ENCODE data around the gene ANGPTL2. TPM values are rescaled to one million over a fixed set of nuclear protein-coding genes. Genes with fewer than 3 reads are reported as not detected.
A peak's percentile ranks its signal among the peaks of the same experiment; 100 is the strongest.

ANGPTL2 gene
- total RNA-seq, 4 donors from 2014 or later: 29.5 to 57.0 (median 41.3) TPM

GRCh38 chr9:127118597-127119319 is 3.7 kb downstream of the ANGPTL2 start:
- Histone ChIP-seq H3K27ac (replicated peaks in 1 of 4) (peak overlapping the region in 1 of 4 donors; percentile 13), H3K9me3 (no peaks in the 10 kb centered on the region), H3K4me3 (no peak overlapping the region), H3K36me3 (peaks cover 0 to 12% (median 8%) of the 10 kb centered on the region in 4 donors), H3K4me1 (peaks cover 47 to 81% (median 71%) of the 10 kb centered on the region in 4 donors), H3K27me3 (no peaks in the 10 kb centered on the region)
- intact Hi-C loops (cut with DNase I): no loop called here
- 82% methylated on average over 7 of the region's 8 CpGs for WGBS
- DNase-seq (ENCODE audit: extremely low spot score): no peak
- TF ChIP-seq EP300 (IDR thresholded peaks at IDR 0.05): no peak
- TF ChIP-seq POLR2AphosphoS5 (IDR thresholded peaks at IDR 0.05): no peak
- TF ChIP-seq POLR2A (IDR thresholded peaks at IDR 0.05; ENCODE audit: low read depth): no peak
- TF ChIP-seq, protein P1, sequence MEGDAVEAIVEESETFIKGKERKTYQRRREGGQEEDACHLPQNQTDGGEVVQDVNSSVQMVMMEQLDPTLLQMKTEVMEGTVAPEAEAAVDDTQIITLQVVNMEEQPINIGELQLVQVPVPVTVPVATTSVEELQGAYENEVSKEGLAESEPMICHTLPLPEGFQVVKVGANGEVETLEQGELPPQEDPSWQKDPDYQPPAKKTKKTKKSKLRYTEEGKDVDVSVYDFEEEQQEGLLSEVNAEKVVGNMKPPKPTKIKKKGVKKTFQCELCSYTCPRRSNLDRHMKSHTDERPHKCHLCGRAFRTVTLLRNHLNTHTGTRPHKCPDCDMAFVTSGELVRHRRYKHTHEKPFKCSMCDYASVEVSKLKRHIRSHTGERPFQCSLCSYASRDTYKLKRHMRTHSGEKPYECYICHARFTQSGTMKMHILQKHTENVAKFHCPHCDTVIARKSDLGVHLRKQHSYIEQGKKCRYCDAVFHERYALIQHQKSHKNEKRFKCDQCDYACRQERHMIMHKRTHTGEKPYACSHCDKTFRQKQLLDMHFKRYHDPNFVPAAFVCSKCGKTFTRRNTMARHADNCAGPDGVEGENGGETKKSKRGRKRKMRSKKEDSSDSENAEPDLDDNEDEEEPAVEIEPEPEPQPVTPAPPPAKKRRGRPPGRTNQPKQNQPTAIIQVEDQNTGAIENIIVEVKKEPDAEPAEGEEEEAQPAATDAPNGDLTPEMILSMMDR (IDR thresholded peaks at IDR 0.05): no peak

DNA sequence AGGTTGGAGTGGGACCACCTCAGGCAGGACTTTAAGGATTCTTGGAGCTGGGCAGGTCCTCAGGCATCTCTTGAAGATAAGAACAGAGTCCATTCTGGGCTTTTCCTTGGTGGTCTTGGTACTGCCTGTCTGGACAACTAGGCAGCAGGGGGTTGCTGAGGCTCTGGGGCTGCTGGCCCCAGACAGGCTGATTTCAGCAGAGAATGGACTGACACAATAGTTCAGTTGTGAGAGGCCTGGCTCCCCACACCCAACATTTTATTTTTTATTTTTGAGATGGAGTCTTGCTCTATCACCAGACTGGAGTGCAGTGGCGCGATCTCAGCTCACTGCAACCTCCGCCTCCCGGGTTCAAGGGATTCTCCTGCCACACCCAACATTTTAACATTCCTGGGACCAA is 4.6 kb downstream of the ANGPTL2 start:
- no peak overlapping the region for H3K4me3 ChIP-seq
- TF ChIP-seq, protein P1 (IDR thresholded peaks at IDR 0.05): no peak
- TF ChIP-seq EP300 (IDR thresholded peaks at IDR 0.05) (no peak), POLR2AphosphoS5 (IDR thresholded peaks at IDR 0.05) (no peak), POLR2A (IDR thresholded peaks at IDR 0.05; ENCODE audit: low read depth) (no peak)
- no peaks in the 10 kb centered on the region for H3K27me3 ChIP-seq
- no peak overlapping the region for H3K27ac ChIP-seq (replicated peaks in 1 of 4)
- H3K9me3 ChIP-seq: no peaks in the 10 kb centered on the region
- whole genome bisulfite sequencing: 96% methylated on average over 4 of the region's 4 CpGs
- intact Hi-C loops (cut with DNase I): no loop called here
- peaks cover 46 to 81% (median 71%) of the 10 kb centered on the region in 4 donors for H3K4me1 ChIP-seq
- no peak for DNase-seq (ENCODE audit: extremely low spot score)
- peaks cover 0 to 12% (median 8%) of the 10 kb centered on the region in 4 donors for H3K36me3 ChIP-seq

GRCh38 chr9:127116957-127117356 is 5.5 kb downstream of the ANGPTL2 start:
- DNase-seq (ENCODE audit: extremely low spot score): no peak
- Histone ChIP-seq H3K4me1 (peaks cover 54 to 81% (median 71%) of the 10 kb centered on the region in 4 donors), H3K9me3 (no peaks in the 10 kb centered on the region), H3K4me3 (no peak overlapping the region), H3K36me3 (peaks cover 0 to 12% (median 8%) of the 10 kb centered on the region in 4 donors), H3K27ac (replicated peaks in 1 of 4) (no peak overlapping the region), H3K27me3 (no peaks in the 10 kb centered on the region)
- TF ChIP-seq, protein P1 (IDR thresholded peaks at IDR 0.05): no peak
- TF ChIP-seq POLR2AphosphoS5 (IDR thresholded peaks at IDR 0.05) (no peak), EP300 (IDR thresholded peaks at IDR 0.05) (no peak), POLR2A (IDR thresholded peaks at IDR 0.05; ENCODE audit: low read depth) (no peak)
- 60% methylated on average over 2 of the region's 2 CpGs for WGBS
- intact Hi-C loops (cut with DNase I): no loop called here

DNA sequence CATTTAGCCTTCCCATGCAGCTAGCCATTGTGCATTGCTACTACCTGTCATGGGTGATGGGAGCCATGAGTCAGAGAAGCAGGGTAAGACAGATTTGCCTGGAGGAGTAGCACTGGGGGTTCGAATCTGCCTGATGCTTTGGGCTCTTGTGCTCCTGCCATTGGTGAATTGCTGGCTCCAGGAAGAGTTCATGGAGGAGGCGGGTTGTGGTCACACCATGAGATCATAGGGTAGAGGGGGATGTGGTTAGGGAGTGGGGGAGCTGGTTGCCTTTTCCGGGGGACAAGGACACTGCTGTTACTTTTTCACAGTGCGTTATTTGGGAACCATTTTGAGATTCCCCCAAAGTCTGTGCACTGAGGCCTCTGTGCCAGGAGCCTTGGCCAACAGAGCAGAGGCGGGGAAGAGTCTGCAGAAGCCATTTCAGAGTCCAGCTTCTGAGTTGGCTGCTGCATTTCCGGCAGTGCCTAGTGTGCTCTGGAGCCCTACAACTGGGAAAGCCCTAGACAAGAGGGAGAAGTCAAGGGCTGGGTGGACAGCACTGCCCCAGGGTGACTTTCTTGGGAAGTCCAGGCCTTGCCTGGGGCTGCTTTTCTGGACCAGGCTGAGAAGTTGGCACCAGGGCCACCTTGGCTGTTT is 6.2 kb downstream of the ANGPTL2 start:
- intact Hi-C loops (cut with DNase I): no loop called here
- DNase-seq (ENCODE audit: extremely low spot score): no peak
- no peak for TF ChIP-seq EP300 (IDR thresholded peaks at IDR 0.05)
- no peak for TF ChIP-seq POLR2A (IDR thresholded peaks at IDR 0.05; ENCODE audit: low read depth)
- TF ChIP-seq, protein P1 (IDR thresholded peaks at IDR 0.05): no peak
- TF ChIP-seq POLR2AphosphoS5 (IDR thresholded peaks at IDR 0.05): no peak
- Histone ChIP-seq H3K4me3 (no peak overlapping the region), H3K36me3 (peaks cover 0 to 12% (median 8%) of the 10 kb centered on the region in 4 donors), H3K27ac (replicated peaks in 1 of 4) (no peak overlapping the region), H3K27me3 (no peaks in the 10 kb centered on the region), H3K9me3 (no peaks in the 10 kb centered on the region), H3K4me1 (peaks cover 61 to 81% (median 70%) of the 10 kb centered on the region in 4 donors)
- WGBS: 88% methylated on average over 6 of the region's 6 CpGs

All from esophagus muscularis mucosa (tissue), 4 donors.